Astrocyte (in vitro differentiated cells and primary cell): ENCODE data around the gene PPP2R5D. TPM values are rescaled to one million over a fixed set of nuclear protein-coding genes. Genes with fewer than 3 reads are reported as not detected.

Experiments
- DNase-seq: peaks from one replicate; pipeline ENCODE4 v3.0.0-alpha.2; 2010; ENCODE audit warnings: low read depth
- FAIRE-seq: peaks from 2 replicates; lab custom pipeline; 2011; peaks lifted over from hg19 to GRCh38; lab: Jason Lieb, UNC
- H2AFZ ChIP-seq: 2 replicates; pipeline ENCODE4 v1.6.0; 2012; ENCODE audit warnings: low read depth, low read length, inconsistent platforms
- H3K27ac ChIP-seq: 2 replicates; pipeline ENCODE4 v1.5.1; 2011; ENCODE audit warnings: low read depth, low read length, inconsistent platforms
- H3K27me3 ChIP-seq: 2 replicates; pipeline ENCODE4 v1.6.0; 2011; ENCODE audit warnings: low read length, inconsistent platforms; ENCODE audit not compliant: insufficient read depth
- H3K36me3 ChIP-seq: 2 replicates; pipeline ENCODE4 v1.5.1; 2011; ENCODE audit warnings: low read length, inconsistent platforms; ENCODE audit not compliant: insufficient read depth
- H3K4me1 ChIP-seq: 2 replicates; pipeline ENCODE4 v1.5.1; 2011; ENCODE audit warnings: low read length, inconsistent platforms; ENCODE audit not compliant: insufficient read depth
- H3K4me2 ChIP-seq: 2 replicates; pipeline ENCODE4 v1.6.0; 2012; ENCODE audit warnings: low read length, inconsistent platforms
- H3K4me3 ChIP-seq: 2 replicates; pipeline ENCODE4 v1.5.1; 2011; ENCODE audit warnings: low read depth, mild to moderate bottlenecking, low read length, inconsistent platforms; ENCODE audit not compliant: insufficient read depth
- H3K79me2 ChIP-seq: 2 replicates; pipeline ENCODE4 v1.6.0; 2012; ENCODE audit warnings: mild to moderate bottlenecking, low read length, inconsistent platforms; ENCODE audit not compliant: insufficient read depth
- H3K9ac ChIP-seq: 2 replicates; pipeline ENCODE4 v1.6.0; 2012; ENCODE audit warnings: mild to moderate bottlenecking, low read length, inconsistent platforms
- H3K9me3 ChIP-seq: 2 replicates; pipeline ENCODE4 v1.5.1; 2012; ENCODE audit warnings: low read depth, mild to moderate bottlenecking, low read length, inconsistent platforms; ENCODE audit not compliant: insufficient read depth
- H4K20me1 ChIP-seq: 2 replicates; pipeline ENCODE4 v1.6.0; 2012; ENCODE audit warnings: low read length, inconsistent platforms; ENCODE audit not compliant: insufficient read depth
- H3K27ac Mint-ChIP-seq: one replicate; pipeline ENCODE4 v1.8.0; 2021; ENCODE audit warnings: mild to moderate bottlenecking, mixed read lengths; ENCODE audit not compliant: unreplicated experiment
- H3K27me3 Mint-ChIP-seq: one replicate; pipeline ENCODE4 v1.8.0; 2021; ENCODE audit warnings: low read depth, mixed read lengths; ENCODE audit not compliant: unreplicated experiment
- H3K36me3 Mint-ChIP-seq: one replicate; pipeline ENCODE4 v1.8.0; 2021; ENCODE audit warnings: low read depth, mixed read lengths; ENCODE audit not compliant: unreplicated experiment
- H3K4me1 Mint-ChIP-seq: one replicate; pipeline ENCODE4 v1.8.0; 2021; ENCODE audit warnings: low read depth, mixed read lengths; ENCODE audit not compliant: unreplicated experiment
- H3K4me3 Mint-ChIP-seq: one replicate; pipeline ENCODE4 v1.8.0; 2021; ENCODE audit warnings: mild to moderate bottlenecking, moderate library complexity, mixed read lengths; ENCODE audit not compliant: unreplicated experiment
- H3K9me3 Mint-ChIP-seq: one replicate; pipeline ENCODE4 v1.8.0; 2021; ENCODE audit warnings: mild to moderate bottlenecking, mixed read lengths; ENCODE audit not compliant: unreplicated experiment
- CTCF ChIP-seq: IDR thresholded peaks from 2 replicates; pipeline ENCODE4 v1.5.1; 2011; ENCODE audit warnings: low read depth, mild to moderate bottlenecking, inconsistent platforms, low read length, moderate library complexity; ENCODE audit not compliant: insufficient read depth
- EZH2 ChIP-seq: IDR thresholded peaks from 2 replicates; pipeline ENCODE4 v1.6.1; 2012; ENCODE audit warnings: mild to moderate bottlenecking, low read length, inconsistent platforms; ENCODE audit not compliant: insufficient read depth
- total RNA-seq: library from RNA; stranded (reverse); gene quantifications from 2 replicates; pipeline ENCODE4 v1.2.1, GENCODE V29; 2021

The PPP2R5D gene
- total RNA-seq, 1 donor from 2014 or later = 53.0 TPM

- no peaks in the 10 kb centered on the region for H4K20me1 ChIP-seq
- H3K27me3 ChIP-seq = no peaks in the 10 kb centered on the region
- H3K9me3 ChIP-seq = no peaks in the 10 kb centered on the region
- Mint-ChIP-seq H3K36me3 (peaks cover 17% of the 10 kb centered on the region), H3K27ac (peak within 1 kb of the TSS; percentile 97), H3K9me3 (peaks cover 3% of the 10 kb centered on the region), H3K4me3 (peak within 1 kb of the TSS; percentile 93), H3K27me3 (no peaks in the 10 kb centered on the region), H3K4me1 (peaks cover 25% of the 10 kb centered on the region)
- peaks cover 16% of the 10 kb centered on the region for H3K36me3 ChIP-seq
- peak within 1 kb of the TSS; percentile 91 for H3K4me2 ChIP-seq
- H3K27ac ChIP-seq = peak within 1 kb of the TSS; percentile 90
- DNase-seq (peak; percentile 91), FAIRE-seq (no peak)
- H3K9ac ChIP-seq = peak within 1 kb of the TSS; percentile 93
- H3K4me1 ChIP-seq = peaks cover 31% of the 10 kb centered on the region
- H3K79me2 ChIP-seq = peaks cover 48% of the 10 kb centered on the region
- H3K4me3 ChIP-seq = peak within 1 kb of the TSS; percentile 64
- TF ChIP-seq EZH2 (no peak), CTCF (no peak)
- peak within 1 kb of the TSS; percentile 61 for H2AFZ ChIP-seq
Observed at GRCh38 chr6:43053545-43054205, 69.3 kb downstream of the PPP2R5D start, which contains the start of gene CUL7. TSS of gene CUL7 (minus strand) at chr6:43053851. CDS start at chr6:43052788, 1,063 bp downstream.

GRCh38 chr6:43054206-43054943 lies 70.0 kb downstream of the PPP2R5D start:
- peaks cover 17% of the 10 kb centered on the region for H3K36me3 Mint-ChIP-seq
- Histone ChIP-seq H3K27ac (peak overlapping the region; percentile 90), H2AFZ (peak overlapping the region; percentile 38), H3K79me2 (peaks cover 54% of the 10 kb centered on the region), H3K36me3 (peaks cover 11% of the 10 kb centered on the region), H3K9ac (peak overlapping the region; percentile 93), H4K20me1 (no peaks in the 10 kb centered on the region), H3K27me3 (no peaks in the 10 kb centered on the region), H3K4me1 (peaks cover 34% of the 10 kb centered on the region), H3K4me2 (peak overlapping the region; percentile 91), H3K4me3 (peak overlapping the region; percentile 29), H3K9me3 (no peaks in the 10 kb centered on the region)
- H3K27me3 Mint-ChIP-seq = no peaks in the 10 kb centered on the region
- H3K27ac Mint-ChIP-seq = peak overlapping the region; percentile 96
- FAIRE-seq (no peak), DNase-seq (no peak)
- no peak for TF ChIP-seq EZH2
- TF ChIP-seq CTCF = no peak
- peaks cover 3% of the 10 kb centered on the region for H3K9me3 Mint-ChIP-seq
- peak overlapping the region; percentile 93 for H3K4me3 Mint-ChIP-seq
- H3K4me1 Mint-ChIP-seq = peaks cover 25% of the 10 kb centered on the region
